ENCODE data around the gene CIPC.

The CIPC gene

GRCh38 chr14:77151918-77152588 is 54.0 kb downstream of the CIPC start:
- DNase-seq (ENCODE audit: low read depth in 2 of 2) = no peak

- DNase-seq (ENCODE audit: low read depth in 2 of 2) = no peak
Measured at GRCh38 chr14:77153802-77154201, 55.7 kb downstream of the CIPC start.

- DNase-seq (ENCODE audit: low read depth in 2 of 2) = no peak
Measured at GRCh38 chr14:77154421-77154820, 56.4 kb downstream of the CIPC start.

GRCh38 chr14:77155083-77155482 is 57.0 kb downstream of the CIPC start:
- no peak for DNase-seq (ENCODE audit: low read depth in 2 of 2)

- DNase-seq (ENCODE audit: low read depth in 2 of 2) = no peak
Measured at GRCh38 chr14:77157740-77158139, 59.7 kb downstream of the CIPC start.

GRCh38 chr14:77158175-77158881 is 60.3 kb downstream of the CIPC start:
- DNase-seq (ENCODE audit: low read depth in 2 of 2) = no peak

- DNase-seq (ENCODE audit: low read depth in 2 of 2) = no peak
Measured at GRCh38 chr14:77158882-77159255, 60.8 kb downstream of the CIPC start.

- no peak for DNase-seq (ENCODE audit: low read depth in 2 of 2)
Measured at GRCh38 chr14:77161011-77161410, 63.0 kb downstream of the CIPC start.
